Kidney (tissue), 14 donors: ENCODE results near the gene KCNG2. TPM values are rescaled to one million over a fixed set of nuclear protein-coding genes. Genes with fewer than 3 reads are reported as not detected.

ENCODE experiments used
- DNase-seq, 5 donors: peaks; one replicate each; pipeline ENCODE4 v3.0.0-alpha.2; 2013 to 2020
- FAIRE-seq: peaks from 2 replicates; lab custom pipeline; 2012; peaks lifted over from hg19 to GRCh38; lab: Jason Lieb, UNC
- H3K27ac ChIP-seq, 2 donors: one replicate each; pipeline ENCODE4 v1.7.0; 2013; ENCODE audit warnings: low read depth in 2 of 2, low read length in 2 of 2, inconsistent platforms in 1 of 2
- H3K27me3 ChIP-seq: one replicate; pipeline ENCODE4 v1.7.1; 2013; ENCODE audit warnings: low read length, inconsistent platforms; ENCODE audit not compliant: control insufficient read depth, insufficient read depth
- H3K36me3 ChIP-seq, 3 donors: one replicate each; pipeline versions ENCODE4 v1.7.0 to v1.7.1; 2013; ENCODE audit warnings: low read length in 3 of 3, control low read depth in 1 of 3, inconsistent platforms in 1 of 3; ENCODE audit not compliant: insufficient read depth in 3 of 3, control insufficient read depth in 2 of 3
- H3K4me1 ChIP-seq, 3 donors: one replicate each; pipeline versions ENCODE4 v1.7.0 to v1.7.1; 2013; ENCODE audit warnings: low read length in 3 of 3, inconsistent platforms in 1 of 3, low read depth in 1 of 3; ENCODE audit not compliant: control insufficient read depth in 2 of 3, insufficient read depth in 2 of 3
- H3K4me3 ChIP-seq, 3 donors: one replicate each; pipeline versions ENCODE4 v1.7.0 to v1.8.1; 2013; ENCODE audit warnings: low read length in 3 of 3, control low read depth in 1 of 3, inconsistent platforms in 1 of 3
- H3K9ac ChIP-seq, 3 donors: one replicate each; pipeline versions ENCODE4 v1.7.0 to v1.7.1; 2013; ENCODE audit warnings: low read length in 3 of 3, control low read depth in 1 of 3, inconsistent platforms in 1 of 3
- H3K9me3 ChIP-seq, 3 donors: one replicate each; pipeline versions ENCODE4 v1.7.0 to v1.7.1; 2013; ENCODE audit warnings: low read length in 3 of 3, control low read depth in 1 of 3, inconsistent platforms in 1 of 3; ENCODE audit not compliant: control insufficient read depth in 2 of 3, insufficient read depth in 1 of 3
- CTCF ChIP-seq: IDR thresholded peaks from 3 replicates; pipeline ENCODE4 v1.5.1; 2012; ENCODE audit warnings: mild to moderate bottlenecking, moderate library complexity, borderline replicate concordance; ENCODE audit not compliant: insufficient read depth; ENCODE audit errors: extremely low read depth
- intact Hi-C: fragments of 100-400 bp; cut with DNase I; formaldehyde crosslinking; loops from one replicate; pipeline ENCODE4 v1.11.1; 2022
- polyA plus RNA-seq: library from polyadenylated mRNA; stranded (reverse); fragments of 350-450 nt; fragmentation: Illumina TruSeq; extraction: RNeasy Lipid Tissue Mini Kit (QIAGEN cat#74804); gene quantifications from one replicate; pipeline ENCODE4 v1.2.3, GENCODE V29; 2014; ENCODE audit warnings: low read depth, low replicate concordance; ENCODE audit not compliant: insufficient read depth
- total RNA-seq: library from RNA; stranded (reverse); fragmentation: NEBNext Ultra II Directional; extraction: Animal tissue kit (Norgen Biotek cat#: 25700); gene quantifications from one replicate; pipeline ENCODE4 v1.2.1, GENCODE V29; 2021
- donor health status: control.
- donor health status: control.
- donor health status: control.
- donor health status: control.
- donor health status: control.
- donor health status: DM: yes; HTN: yes; CAD: no.
- donor health status: Normal renal cell carcinoma (clear cell type).

Gene KCNG2
- total and polyA plus RNA-seq, 2 donors from 2014 or later = 0.76 TPM; not detected in 1

GRCh38 chr18:79906706-79907105, 109.0 kb downstream of the KCNG2 start:
- no peak for FAIRE-seq
- intact Hi-C loops = no loop called here
- no peak for DNase-seq

GRCh38 chr18:79910563-79911343, 113.0 kb downstream of the KCNG2 start:
- no peaks in the 10 kb centered on the region for H3K27me3 ChIP-seq
- H3K36me3 ChIP-seq = peaks cover 0 to 17% (median 6%) of the 10 kb centered on the region in 3 donors
- FAIRE-seq (no peak), DNase-seq (peak in 1 of 5 donors; percentile 56)
- intact Hi-C loops = no loop called here
- no peak for TF ChIP-seq CTCF
- no peak overlapping the region for H3K9ac ChIP-seq
- H3K4me1 ChIP-seq = no peaks in the 10 kb centered on the region
- no peak overlapping the region for H3K27ac ChIP-seq
- no peaks in the 10 kb centered on the region for H3K9me3 ChIP-seq
- no peak overlapping the region for H3K4me3 ChIP-seq

More at GRCh38 chr18:79906706-79907105, 109.0 kb downstream of the KCNG2 start:
- Histone ChIP-seq H3K9ac (no peak overlapping the region), H3K4me1 (no peaks in the 10 kb centered on the region), H3K27me3 (no peaks in the 10 kb centered on the region), H3K36me3 (peaks cover 0 to 9% (median 3%) of the 10 kb centered on the region in 3 donors), H3K4me3 (no peak overlapping the region), H3K9me3 (no peaks in the 10 kb centered on the region), H3K27ac (no peak overlapping the region)
- no peak for TF ChIP-seq CTCF

- H3K9me3 ChIP-seq = peaks cover 0 to 1% (median 0%) of the 10 kb centered on the region in 3 donors
- FAIRE-seq = no peak
- H3K9ac ChIP-seq = no peak overlapping the region
- H3K27ac ChIP-seq = no peak overlapping the region
- peak; percentile 43 to 70 (median 54) for DNase-seq
- H3K36me3 ChIP-seq = peaks cover 0 to 21% (median 11%) of the 10 kb centered on the region in 3 donors
- H3K4me3 ChIP-seq = no peak overlapping the region
- no peaks in the 10 kb centered on the region for H3K27me3 ChIP-seq
- no peaks in the 10 kb centered on the region for H3K4me1 ChIP-seq
- no peak for TF ChIP-seq CTCF
- intact Hi-C loops = no loop called here
These were observed 113.9 kb downstream of the KCNG2 start for GRCh38 chr18:79911344-79912270.
